ENCODE measurements around the gene CPSF4L. TPM values are rescaled to one million over a fixed set of nuclear protein-coding genes. Genes with fewer than 3 reads are reported as not detected.
"Not testable (repeated sequence)": the region's sequence is repeated elsewhere in the genome, so short reads cannot be mapped to it uniquely, and the experiment has no call there.

The CPSF4L gene, protein sequence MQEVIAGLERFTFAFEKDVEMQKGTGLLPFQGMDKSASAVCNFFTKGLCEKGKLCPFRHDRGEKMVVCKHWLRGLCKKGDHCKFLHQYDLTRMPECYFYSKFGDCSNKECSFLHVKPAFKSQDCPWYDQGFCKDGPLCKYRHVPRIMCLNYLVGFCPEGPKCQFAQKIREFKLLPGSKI
- total RNA-seq, result not detected

DNA sequence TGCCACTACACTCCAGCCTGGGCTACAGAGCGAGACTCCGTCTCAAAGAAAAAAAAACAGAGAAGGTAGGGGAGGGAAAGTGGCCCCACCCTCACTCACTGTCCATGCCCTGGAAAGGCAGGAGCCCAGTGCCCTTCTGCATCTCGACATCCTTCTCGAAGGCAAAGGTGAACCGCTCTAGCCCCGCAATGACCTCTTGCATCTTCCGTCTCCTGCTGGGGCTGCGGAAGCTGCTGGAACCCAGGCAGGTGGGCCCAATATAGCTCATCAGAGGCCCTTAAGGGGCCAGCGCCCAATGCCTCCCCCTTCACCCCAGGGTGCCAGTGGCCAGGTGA lies at the start of gene CPSF4L:
CPSF4L (minus strand) TSS at position 264 of the 335 bp plus-strand sequence; CDS start at position 202, 62 bp downstream.
- no peak for DNase-seq

DNA sequence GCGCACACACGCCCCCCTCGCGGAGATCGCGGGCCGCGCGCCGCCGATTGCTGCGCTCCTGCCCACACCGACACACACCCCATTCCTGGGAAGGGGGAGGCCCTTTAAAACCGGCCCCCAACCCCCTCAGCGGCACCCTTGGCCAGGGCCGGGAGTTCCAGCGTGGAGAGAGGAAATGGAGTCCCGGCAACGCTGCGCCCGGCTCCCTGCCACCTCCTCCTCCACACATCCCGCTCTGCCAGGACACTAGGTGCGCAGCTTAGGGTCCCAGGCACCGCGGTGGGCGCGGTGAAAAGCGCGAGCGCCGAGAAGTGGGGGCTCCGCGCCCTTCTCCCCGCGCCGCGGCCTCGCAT lies 49.7 kb upstream of the CPSF4L start:
- DNase-seq, result no peak

DNA sequence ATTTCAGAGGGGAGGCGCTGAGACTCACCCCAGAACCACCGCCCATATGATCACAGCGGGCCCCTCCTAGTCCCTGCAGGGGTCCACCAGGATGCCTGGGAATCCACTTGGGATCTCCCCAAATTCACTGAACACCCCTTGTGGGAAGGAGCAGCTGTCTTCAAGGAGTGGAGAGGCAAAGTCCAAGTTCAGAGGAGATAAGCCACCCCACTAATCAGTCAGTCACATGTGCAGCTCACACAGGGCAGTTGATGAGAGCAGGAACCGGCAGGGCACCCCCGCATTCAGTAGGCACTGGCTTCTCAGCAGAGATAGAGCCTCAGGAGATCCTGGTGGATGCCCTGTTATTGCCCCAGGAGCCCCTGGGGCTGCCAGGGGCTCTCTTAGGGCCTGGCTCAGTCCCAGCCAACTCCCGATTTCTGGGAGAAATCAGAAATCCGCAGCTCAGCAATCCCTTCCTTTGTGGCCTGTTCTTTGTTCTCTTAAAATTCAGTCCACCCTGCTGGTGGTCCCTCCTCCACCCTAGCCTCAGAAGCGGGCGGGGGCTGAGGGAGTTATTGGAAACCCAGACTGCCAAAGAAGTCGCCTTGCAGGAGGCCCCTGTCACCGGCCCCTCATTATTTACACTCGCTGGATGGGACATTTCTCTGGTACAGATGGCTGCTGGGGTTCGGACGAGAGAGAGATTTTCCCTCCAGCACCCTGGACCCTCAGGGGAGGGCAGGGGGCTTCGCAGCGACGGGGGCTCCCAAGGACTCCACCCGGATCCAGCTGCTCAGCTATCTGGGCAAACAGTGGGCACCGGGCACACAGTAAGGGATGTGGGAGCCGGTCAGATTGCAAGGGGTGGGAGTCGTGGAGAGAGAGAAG lies 48.3 kb upstream of the CPSF4L start:
- DNase-seq, result no peak

DNA sequence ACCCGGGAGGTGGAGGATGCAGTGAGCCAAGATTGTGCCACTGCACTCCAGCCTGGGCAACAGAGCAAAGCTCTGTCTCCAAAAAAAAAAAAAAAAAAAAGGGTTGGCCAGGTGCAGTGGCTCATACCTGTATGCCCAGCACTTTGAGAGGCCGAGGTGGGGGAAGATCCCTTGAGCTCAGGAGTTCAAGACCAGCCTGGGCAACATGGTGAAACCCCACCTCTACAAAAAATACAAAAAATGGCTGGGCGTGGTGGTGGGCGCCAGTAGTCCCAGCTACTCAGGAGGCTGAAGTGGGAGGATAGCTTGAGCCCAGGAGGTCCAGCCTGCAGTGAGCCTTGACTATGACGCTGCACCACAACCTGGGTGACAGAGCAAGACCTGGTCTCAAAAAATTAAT lies 47.3 kb upstream of the CPSF4L start:
- DNase-seq, result not testable (repeated sequence)

DNA sequence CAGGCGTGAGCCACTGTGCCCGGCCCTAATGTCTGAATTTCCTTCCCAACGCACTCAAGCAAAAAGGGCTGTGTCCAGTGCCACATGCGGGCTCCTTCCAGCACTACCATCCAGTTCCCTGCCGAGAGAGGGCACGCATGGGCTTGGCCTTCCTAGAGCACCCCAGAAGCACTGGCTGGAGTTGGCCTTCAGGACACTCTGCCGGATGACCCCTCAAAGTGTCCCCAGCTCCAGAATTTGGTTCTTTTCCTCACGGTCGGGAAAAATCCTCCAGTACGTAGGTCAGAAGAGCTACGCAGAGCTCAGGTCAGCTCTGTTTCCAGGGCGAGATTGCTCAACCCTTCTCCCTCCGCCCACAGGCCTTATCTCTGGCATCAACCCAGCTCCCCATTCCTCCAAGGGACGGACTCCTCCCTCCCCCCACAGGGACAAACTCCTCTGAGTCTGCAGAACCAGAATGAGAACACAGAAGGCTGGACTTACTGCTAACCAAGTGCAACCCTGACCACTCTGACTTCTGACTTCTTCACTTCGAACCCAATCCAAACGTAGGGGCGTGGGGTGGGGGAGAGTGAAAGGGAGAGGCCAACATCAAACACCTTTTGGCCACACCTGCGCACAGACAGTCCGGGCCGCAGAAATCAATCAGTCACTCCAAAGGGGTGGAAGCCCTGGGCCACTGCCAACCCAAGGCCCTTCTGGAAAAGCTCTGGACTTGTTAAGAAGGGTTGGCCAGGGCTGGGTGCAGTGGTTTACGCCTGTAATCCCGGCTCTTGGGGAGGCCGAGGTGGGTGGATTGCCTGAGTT lies 46.5 kb upstream of the CPSF4L start:
- no peak for DNase-seq

DNA sequence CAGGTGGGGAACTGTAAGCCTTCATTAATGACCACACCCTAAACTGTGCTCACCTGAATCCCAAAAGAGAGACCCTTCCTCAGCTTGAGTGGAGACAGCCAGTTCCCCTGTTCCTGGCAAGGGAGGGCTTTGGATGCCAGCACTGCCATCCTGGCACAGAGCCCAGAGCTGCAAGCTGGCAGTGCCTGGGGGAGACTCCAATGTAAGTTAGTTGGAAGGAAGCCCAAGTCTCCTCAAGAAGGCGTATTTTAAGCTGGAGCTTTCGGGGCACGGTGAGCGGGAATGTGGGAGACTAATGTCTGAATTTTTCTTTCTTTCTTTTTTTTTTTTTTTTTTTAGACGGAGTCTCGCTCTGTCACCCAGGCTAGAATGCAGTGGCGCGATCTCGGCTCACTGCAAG lies 45.5 kb upstream of the CPSF4L start:
- no peak for DNase-seq

DNA sequence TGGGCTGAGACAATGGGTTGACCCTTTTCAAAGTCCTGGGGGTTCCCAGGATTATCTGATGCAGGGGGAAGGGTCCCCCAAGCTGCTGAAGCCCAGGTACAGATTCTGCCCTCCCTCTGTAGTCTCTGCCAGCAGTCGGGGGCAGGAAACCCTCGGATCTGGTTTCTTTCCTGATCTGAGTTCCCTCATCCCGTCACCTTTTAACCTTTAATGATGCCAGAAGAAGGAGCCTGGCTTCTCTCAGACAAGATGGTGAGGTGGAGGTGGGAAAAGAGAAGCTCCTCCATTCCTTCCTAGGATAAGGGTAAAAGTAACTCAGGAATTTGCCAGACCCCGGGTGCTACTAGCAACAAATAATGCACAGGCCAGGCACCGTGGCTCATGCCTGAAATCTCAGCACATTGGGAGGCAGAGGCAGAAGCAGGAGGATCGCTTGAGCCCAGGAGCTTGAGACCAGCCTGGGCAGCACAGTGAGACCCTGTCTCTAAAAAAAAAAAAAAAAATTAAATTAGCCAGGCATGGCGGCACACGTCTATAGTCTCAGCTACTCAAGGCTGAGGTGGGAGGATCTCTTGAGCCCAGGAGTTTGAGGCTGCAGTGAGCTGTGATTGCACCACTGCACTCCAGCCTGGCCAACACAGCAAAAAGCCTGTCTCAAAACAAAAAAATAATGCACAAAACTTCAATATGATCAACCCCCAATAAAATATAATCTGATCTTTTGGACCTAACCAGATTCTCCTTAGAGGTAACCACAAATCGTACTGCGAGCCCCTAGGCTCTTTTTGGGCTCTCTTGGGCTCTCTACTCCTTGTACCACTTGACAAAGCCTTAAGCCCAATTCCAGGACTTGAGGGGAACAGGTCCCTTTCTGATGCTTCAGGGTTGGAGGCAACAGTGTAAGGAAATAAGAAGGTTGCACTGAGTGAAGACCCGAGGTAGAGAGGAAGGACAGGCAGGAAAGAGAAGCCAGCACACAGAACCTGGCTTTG lies 44.5 kb upstream of the CPSF4L start:
- DNase-seq, result no peak

DNA sequence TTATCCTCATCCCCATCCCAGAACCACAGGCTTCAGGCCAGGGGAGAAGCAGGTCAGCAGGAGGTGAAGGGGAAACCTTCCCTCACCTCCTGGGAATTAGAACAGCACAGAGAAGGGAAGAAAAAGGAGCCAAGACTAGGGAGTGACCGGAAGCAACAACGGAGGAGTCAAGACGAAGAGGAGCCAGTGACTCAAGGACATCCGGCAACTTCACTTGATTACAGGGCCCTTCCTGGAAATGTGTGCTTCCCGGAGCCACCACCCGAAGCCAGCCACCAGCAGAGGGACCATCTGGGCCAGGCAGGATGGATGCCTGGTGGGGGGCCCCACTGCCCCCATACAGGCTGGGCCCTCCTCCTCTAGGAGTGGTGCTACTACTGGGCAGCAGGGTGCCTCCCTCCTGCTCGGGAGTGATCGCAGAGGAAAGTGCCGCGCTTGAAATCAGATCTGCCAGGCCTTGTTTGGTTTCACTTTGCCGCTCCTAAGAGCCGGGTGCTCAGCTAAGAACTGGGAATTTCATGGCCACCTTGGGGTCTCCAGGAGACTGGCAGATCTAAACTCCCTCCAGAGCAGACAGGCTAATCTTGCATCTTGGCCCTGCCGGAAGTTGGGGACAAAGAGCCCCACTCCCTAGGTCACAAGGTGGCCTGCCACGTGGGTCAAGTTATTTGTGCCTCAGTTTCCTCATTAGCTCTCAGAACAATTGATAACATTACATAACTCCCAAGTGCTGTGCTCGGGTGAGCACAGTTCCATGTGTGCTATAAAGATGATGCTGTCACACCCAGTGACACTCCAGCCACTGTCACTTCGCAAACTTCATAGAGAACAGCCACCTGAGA lies 43.5 kb upstream of the CPSF4L start:
- no peak for DNase-seq

DNA sequence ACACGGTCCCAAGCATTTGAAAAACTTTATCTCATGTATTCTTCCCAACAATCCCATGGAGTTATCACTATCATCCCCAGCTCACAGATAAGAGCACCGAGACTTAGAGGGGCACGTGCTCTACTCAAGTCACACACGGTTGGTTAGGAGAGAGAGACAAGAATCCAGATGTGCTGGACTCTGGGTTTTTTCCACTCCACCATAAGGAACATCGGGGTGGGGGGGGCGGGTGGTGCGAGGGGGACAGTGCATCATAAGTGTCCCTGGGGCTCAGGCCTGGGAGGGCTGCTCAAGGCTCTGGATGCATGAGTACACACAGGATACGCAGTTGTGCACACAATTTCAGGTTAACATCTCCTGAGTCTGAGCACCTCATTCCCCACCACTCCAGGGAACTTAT lies 42.8 kb upstream of the CPSF4L start:
- no peak for DNase-seq

DNA sequence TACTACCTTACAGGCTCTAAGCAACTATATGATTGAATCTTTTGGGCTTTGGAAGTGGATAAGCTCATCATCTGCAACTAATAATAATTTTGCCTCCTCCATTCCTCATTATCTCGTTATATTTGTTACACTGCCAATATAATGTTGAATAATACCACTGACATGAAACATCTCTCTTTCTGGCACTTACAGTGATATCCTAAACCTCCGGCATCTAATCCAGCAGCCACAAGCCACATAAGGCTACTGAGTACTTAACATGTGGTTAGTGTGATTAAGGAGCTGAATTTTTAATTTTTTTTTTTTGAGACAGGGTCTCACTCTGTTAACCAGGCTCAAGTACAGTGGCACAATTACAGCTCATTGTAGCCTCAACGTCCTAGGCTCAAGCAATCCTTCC lies 40.5 kb upstream of the CPSF4L start:
- DNase-seq, result no peak

DNA sequence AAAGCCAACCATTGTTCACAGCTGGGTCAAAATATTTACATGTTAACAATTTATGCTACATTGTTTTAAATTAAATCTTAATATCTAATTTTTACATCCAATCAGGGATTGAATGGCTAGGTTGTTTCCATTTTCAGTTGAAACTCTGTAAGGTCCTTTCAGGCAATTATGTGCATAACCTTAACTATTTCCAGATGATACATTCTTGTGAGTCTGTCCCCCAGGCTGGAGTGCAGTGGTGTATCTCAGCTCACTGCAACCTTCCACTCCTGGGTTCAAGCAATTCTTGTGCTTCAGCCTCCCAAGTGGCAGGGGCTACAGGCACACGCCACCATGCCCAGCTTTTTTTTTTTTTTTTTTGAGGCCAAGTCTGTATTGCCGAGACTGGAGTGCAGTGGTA lies 39.7 kb upstream of the CPSF4L start:
- no peak for DNase-seq

DNA sequence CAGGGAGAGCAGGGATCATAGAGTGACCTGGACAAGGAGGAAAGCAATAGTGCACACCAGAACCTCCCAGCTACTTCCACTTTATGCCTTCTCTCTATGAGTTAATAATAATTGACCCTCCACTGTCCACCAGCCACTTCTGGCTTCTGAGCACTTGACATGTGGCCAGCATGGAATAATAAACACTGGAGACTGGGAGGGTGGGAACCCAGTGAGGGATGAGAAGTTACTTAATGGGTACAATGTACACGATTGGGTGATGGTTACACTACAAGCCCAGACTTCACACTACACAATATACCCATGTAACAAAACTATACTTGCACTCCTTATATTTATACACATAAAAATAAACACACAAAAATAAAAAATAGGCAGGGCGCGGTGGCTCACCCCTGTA lies 38.7 kb upstream of the CPSF4L start:
- DNase-seq, result no peak

DNA sequence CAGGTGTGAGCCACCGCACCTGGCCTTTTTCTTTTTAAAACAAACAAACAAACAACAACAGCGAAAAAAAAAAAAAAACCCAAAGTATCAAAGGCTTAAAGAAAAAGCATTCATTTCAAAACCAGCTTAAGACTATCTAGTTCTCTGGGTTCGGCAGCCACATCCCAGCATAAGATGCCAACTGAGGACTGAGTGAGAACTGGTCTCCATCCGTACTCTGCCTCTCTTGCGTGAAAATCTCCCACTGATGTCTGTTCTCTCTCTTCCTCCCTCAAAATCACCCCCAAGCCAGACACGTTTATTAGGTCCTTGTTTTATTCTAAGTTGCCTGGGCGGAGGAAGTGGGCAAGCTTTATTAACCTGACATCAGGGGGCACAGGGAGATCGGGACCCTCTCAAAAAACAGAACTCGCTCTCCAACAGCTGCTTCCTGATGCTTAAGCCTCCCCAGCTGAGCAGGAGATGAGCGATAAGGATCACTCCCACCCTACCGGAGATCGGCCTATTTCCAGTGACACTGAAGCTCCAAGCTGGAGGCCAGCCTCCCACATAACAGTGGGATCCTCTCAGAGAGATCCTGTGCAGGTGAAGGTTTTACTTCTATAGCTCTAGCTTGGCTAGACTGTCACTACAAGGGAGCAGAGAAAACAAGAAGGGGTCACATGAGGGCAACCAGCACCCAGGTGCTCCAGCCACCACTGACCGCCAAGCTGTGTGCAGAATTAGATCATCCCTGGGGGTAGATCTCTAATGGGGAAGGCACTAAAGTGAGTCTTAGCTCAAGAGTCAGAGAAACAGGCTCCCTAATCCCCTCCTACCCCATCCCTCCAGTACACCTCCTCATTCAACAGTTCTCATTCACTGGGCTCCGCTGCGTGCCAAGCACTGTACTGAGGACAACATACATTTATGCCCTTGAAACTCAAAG lies 36.5 kb upstream of the CPSF4L start:
- DNase-seq, result no peak

DNA sequence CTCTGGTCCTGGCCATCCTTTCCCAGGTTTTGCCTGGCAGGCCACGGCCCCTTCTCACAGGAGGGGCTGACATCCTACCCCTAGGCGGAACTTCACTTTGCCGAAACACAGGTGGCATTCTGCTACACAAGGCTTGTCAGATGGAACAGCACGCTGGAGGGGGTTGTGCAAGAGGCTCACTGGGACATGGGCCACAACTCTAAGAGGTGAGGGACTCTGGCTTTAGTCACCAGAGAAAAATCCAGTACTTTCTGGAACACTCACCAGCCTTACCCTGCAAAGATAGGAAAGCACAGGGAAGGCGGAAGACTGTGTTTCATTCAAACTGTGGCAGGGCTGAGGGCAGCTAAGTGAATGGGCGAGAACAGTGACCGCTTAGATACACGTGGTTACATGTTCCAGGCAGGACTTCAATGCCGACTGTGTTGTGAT lies 31.8 kb upstream of the CPSF4L start:
- DNase-seq, result no peak

DNA sequence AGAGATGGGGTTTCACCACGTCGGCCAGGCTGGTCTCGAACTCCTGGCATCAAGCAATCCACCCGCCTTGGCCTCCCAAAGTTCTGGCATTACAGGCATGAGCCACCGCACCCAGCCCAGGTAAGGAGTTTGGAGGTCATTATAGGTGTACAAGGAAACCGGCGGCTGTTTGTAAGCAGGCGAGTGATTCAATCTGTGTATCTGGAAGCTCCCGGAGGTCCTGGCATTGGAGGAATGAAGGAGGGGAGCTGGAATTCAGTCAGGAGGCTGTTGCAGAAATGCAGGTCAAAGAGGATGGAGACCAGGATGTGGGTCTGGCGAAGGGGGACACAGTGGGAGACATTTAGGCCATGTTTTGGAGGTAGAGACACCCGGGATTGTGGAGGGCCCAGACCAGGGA lies 31.4 kb upstream of the CPSF4L start:
- no peak for DNase-seq

DNA sequence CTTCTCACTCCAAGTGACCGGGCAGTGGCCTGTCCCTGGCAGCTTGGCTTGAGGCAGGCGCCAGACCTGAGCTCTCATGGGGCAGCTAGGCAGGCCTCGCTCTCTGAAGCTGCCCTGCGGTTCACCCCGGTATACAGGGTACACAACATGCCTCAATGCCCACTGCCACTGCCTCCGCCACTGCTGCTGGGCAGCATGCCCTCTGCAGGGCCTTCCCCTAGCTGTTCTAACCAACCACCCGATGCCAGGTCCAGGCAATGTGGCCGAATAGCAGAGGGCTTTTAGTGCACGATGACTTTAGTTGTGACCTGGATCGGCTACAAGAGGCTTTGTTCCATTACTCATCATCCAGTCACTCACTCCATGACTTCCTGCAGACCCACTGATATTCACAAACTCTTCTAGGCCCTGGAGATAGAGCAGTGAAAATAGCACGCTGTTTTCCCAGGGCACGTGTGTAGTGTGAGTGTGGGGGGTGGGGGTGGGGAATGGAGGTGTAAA lies 30.4 kb upstream of the CPSF4L start:
- DNase-seq, result no peak

DNA sequence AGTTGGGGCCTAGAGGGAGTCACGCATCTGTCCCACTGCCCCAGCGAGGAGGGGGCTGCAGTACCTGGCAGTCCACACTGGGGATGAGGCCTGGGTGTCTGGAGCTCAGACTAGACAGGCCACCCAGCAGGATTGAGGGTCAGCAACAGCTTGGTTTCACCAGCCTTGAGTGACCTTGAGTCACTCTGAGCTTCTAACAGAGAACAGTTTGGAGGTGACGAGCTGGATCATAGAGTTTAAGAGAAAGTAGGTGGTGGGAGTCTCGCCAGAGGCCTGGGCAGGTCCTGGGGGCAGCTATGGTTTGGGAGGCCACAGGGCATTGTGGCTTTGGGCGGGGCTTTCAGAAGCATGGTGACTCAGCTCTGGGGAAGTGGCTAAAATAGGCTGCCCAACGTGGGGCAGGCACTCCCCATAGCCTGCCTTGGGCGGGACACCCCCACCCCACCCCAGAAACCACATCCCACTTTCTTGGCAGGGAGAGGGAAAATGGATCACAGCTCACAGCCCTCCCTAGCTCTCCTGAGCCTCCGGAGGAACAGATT lies 29.7 kb upstream of the CPSF4L start:
- DNase-seq, result no peak

DNA sequence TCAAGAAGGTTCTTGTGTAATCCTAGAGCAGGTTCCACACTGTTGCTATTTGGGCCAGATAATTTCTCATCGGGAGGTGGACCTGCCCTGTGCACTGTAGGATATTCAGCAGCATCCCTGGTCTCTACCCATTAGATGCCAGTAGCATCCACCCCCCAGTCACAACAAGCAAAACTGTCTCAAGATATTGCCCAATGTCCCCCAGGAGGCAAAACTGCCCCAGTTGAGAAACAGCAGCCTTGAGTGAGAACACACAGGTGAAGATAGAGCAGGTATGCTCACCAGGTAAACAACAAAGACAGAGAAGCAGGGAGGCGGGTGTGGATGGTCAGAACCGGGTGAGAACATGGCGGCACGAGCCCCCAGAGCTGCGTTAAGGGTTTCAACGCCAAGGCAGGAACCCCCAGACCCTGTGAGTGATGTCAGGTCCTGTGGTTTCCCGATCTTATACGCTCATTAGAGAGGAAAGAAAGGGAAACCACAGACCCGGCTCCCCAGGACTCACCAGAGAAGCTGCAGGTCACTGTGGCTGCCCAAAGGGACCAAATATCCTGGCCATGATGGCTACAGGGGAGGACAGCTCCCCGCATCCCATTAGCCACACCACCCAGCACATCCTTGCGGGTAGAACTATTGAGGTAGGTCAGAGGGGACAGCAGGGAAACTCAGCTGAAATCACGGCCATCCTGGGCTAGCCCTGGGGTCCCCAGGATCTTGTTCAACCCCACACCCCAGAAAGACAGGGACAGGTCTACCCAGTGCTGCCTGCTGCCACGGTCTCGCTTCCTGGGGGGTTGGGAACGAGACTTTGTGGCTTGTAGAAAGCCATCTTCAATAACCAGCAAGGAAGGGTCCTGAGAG lies 28.9 kb upstream of the CPSF4L start:
- DNase-seq, result no peak

Measured in effector CD4-positive, alpha-beta T cell (primary cell).